ENCODE data around the gene LAMA1. TPM values are rescaled to one million over a fixed set of nuclear protein-coding genes. Genes with fewer than 3 reads are reported as not detected.

The LAMA1 gene
- total RNA-seq, 1 experiment from 2014 or later: not detected

DNA sequence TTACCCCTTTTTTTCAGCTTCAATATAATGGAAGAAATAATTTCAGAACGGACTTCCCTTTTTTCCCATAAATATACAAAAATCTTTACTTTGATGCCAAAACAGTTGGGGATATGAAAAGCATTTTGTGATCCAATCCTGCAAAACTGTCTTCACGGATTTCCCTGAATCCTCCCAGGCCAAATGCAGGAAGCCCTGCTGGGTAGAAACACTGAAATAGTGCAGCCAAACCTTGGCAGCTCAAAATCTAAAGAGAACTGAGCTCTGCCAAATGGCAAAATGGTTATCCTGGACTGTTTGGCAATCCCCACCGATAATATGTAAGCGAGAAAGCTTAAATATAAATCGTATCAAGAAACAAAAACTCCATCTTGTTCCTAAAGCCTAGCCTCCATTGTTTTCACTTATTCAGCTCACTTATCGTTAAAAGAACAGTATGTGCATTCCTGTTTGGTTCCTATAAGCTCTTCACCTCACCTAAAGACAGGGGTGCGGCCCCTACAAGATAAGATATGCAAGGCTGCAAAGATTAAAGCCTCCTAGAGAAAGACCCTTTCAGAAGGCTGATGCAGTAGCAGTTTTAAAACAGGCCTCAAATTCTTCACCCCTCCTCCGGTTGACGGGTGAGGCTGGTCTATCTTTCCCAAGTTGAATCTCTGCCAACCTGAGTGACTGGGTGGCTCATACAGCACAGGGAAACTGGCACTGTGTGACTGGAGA, 48.6 kb downstream of the LAMA1 start:
- Histone ChIP-seq H4K20me1 (ENCODE audit: insufficient read depth) (no peaks in the 10 kb centered on the region), H3F3A (ENCODE audit: insufficient read depth, low read depth) (no peaks in the 10 kb centered on the region), H3K36me3 (ENCODE audit: low read depth) (no peaks in the 10 kb centered on the region), H3K4me3 (no peak overlapping the region), H3K27me3 (ENCODE audit: insufficient read depth, low read depth) (peaks cover 95% of the 10 kb centered on the region), H3K27ac (no peak overlapping the region), H3K79me2 (ENCODE audit: low read depth) (no peaks in the 10 kb centered on the region), H2AFZ (no peak overlapping the region), H3K4me1 (replicated peaks; ENCODE audit: insufficient read depth) (no peaks in the 10 kb centered on the region), H3K4me2 (no peak overlapping the region), H3K9me2 (ENCODE audit: insufficient read depth) (no peaks in the 10 kb centered on the region), H3K9me3 (ENCODE audit: insufficient read depth, low read depth) (no peaks in the 10 kb centered on the region)
- DNase-seq: no peak
- BruUV-seq (replicated peaks): no TSS peak
- intact Hi-C loops (cut with micrococcal nuclease; ENCODE audit: unreplicated experiment): no loop called here
- POLR2A ChIA-PET (ENCODE audit: unreplicated experiment): no interaction called here
- TF ChIP-seq EZH2 (IDR thresholded peaks at IDR 0.05; ENCODE audit: low read depth) (no peak), CTCF (conservative IDR thresholded peaks at IDR 0.05) (no peak)
- CTCF ChIA-PET: no interaction called here

GRCh38 chr18:7066965-7067555, 50.5 kb downstream of the LAMA1 start:
- Histone ChIP-seq H3K27me3 (ENCODE audit: insufficient read depth, low read depth) (peaks cover 84% of the 10 kb centered on the region), H3K9me3 (ENCODE audit: insufficient read depth, low read depth) (no peaks in the 10 kb centered on the region), H3K36me3 (ENCODE audit: low read depth) (no peaks in the 10 kb centered on the region), H4K20me1 (ENCODE audit: insufficient read depth) (no peaks in the 10 kb centered on the region), H2AFZ (no peak overlapping the region), H3F3A (ENCODE audit: insufficient read depth, low read depth) (no peaks in the 10 kb centered on the region), H3K27ac (no peak overlapping the region), H3K4me1 (replicated peaks; ENCODE audit: insufficient read depth) (no peaks in the 10 kb centered on the region), H3K9me2 (ENCODE audit: insufficient read depth) (no peaks in the 10 kb centered on the region), H3K4me3 (no peak overlapping the region), H3K4me2 (no peak overlapping the region), H3K79me2 (ENCODE audit: low read depth) (no peaks in the 10 kb centered on the region)
- TF ChIP-seq EZH2 (IDR thresholded peaks at IDR 0.05; ENCODE audit: low read depth) (no peak), CTCF (conservative IDR thresholded peaks at IDR 0.05) (no peak)
- intact Hi-C loops (cut with micrococcal nuclease; ENCODE audit: unreplicated experiment): no loop called here
- DNase-seq: no peak
- POLR2A ChIA-PET (ENCODE audit: unreplicated experiment): no interaction called here
- CTCF ChIA-PET: no interaction called here
- BruUV-seq (replicated peaks): no TSS peak

- H3K4me3 ChIP-seq: no peak overlapping the region
- TF ChIP-seq EZH2 (IDR thresholded peaks at IDR 0.05; ENCODE audit: low read depth) (no peak), CTCF (conservative IDR thresholded peaks at IDR 0.05) (no peak)
- intact Hi-C loops (cut with micrococcal nuclease; ENCODE audit: unreplicated experiment): no loop called here
- no peaks in the 10 kb centered on the region for H3K79me2 ChIP-seq (ENCODE audit: low read depth)
- H3K36me3 ChIP-seq (ENCODE audit: low read depth): no peaks in the 10 kb centered on the region
- DNase-seq: no peak
- no peaks in the 10 kb centered on the region for H3K9me2 ChIP-seq (ENCODE audit: insufficient read depth)
- ChIA-PET CTCF (no interaction called here), POLR2A (ENCODE audit: unreplicated experiment) (no interaction called here)
- no peak overlapping the region for H3K27ac ChIP-seq
- H3K9me3 ChIP-seq (ENCODE audit: insufficient read depth, low read depth): no peaks in the 10 kb centered on the region
- H3F3A ChIP-seq (ENCODE audit: insufficient read depth, low read depth): no peaks in the 10 kb centered on the region
- no peak overlapping the region for H3K4me2 ChIP-seq
- H3K27me3 ChIP-seq (ENCODE audit: insufficient read depth, low read depth): peaks cover 84% of the 10 kb centered on the region
- no peaks in the 10 kb centered on the region for H3K4me1 ChIP-seq (replicated peaks; ENCODE audit: insufficient read depth)
- H4K20me1 ChIP-seq (ENCODE audit: insufficient read depth): no peaks in the 10 kb centered on the region
- H2AFZ ChIP-seq: no peak overlapping the region
- BruUV-seq (replicated peaks): no TSS peak
Measured at GRCh38 chr18:7065736-7066135, 51.9 kb downstream of the LAMA1 start.
